ENCODE measurements around the gene CYP46A1. TPM values are rescaled to one million over a fixed set of nuclear protein-coding genes. Genes with fewer than 3 reads are reported as not detected.

The CYP46A1 gene
- total and polyA plus RNA-seq, 2 experiments from 2014 or later: 0.47 to 1.7 TPM

DNA sequence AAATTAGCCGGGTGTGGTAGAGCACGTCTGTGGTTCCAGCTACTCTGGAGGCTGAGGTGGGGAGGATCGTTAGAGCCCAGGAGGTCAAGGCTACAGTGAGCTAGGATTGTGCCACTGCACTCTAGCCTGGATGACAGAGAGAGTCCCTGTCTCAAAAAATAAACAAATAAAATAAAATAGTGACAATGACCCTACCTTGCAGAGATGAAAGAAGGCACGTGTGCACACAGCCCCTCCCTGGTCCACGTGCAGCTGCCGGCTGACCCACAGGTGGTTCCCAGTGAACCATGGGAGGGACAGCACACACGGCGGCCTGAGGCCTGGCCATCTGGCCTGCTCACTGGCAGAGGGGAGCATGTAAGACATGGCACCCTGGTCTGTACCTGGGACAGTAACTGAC lies 34.5 kb upstream of the CYP46A1 start:
- no peak for DNase-seq (ENCODE audit: low spot score)
- Histone ChIP-seq H3K36me3 (replicated peaks; ENCODE audit: insufficient read depth, low read depth) (no peaks in the 10 kb centered on the region), H2AFZ (no peak overlapping the region), H3K4me1 (ENCODE audit: insufficient read depth) (peaks cover 10% of the 10 kb centered on the region), H3K4me2 (no peak overlapping the region), H3K79me2 (no peaks in the 10 kb centered on the region), H4K20me1 (ENCODE audit: insufficient read depth, poor library complexity, severe bottlenecking) (no peaks in the 10 kb centered on the region), H3K4me3 (no peak overlapping the region), H3K27me3 (no peaks in the 10 kb centered on the region), H3K9me3 (ENCODE audit: low read depth) (no peaks in the 10 kb centered on the region), H3K9me2 (replicated peaks; ENCODE audit: insufficient read depth) (no peaks in the 10 kb centered on the region), H3K27ac (no peak overlapping the region)
- 86% methylated on average over 8 of the region's 8 CpGs for WGBS (ENCODE audit: low lambda C conversion rate, missing lambda C conversion rate)
- TF ChIP-seq, protein P1, sequence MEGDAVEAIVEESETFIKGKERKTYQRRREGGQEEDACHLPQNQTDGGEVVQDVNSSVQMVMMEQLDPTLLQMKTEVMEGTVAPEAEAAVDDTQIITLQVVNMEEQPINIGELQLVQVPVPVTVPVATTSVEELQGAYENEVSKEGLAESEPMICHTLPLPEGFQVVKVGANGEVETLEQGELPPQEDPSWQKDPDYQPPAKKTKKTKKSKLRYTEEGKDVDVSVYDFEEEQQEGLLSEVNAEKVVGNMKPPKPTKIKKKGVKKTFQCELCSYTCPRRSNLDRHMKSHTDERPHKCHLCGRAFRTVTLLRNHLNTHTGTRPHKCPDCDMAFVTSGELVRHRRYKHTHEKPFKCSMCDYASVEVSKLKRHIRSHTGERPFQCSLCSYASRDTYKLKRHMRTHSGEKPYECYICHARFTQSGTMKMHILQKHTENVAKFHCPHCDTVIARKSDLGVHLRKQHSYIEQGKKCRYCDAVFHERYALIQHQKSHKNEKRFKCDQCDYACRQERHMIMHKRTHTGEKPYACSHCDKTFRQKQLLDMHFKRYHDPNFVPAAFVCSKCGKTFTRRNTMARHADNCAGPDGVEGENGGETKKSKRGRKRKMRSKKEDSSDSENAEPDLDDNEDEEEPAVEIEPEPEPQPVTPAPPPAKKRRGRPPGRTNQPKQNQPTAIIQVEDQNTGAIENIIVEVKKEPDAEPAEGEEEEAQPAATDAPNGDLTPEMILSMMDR (IDR thresholded peaks at IDR 0.05; ENCODE audit: poor library complexity): no peak
- TF ChIP-seq EZH2phosphoT487 (IDR thresholded peaks at IDR 0.05; ENCODE audit: low read depth, severe bottlenecking, unreplicated experiment): no peak
- TF ChIP-seq EZH2 (IDR thresholded peaks at IDR 0.05; ENCODE audit: borderline replicate concordance): no peak

DNA sequence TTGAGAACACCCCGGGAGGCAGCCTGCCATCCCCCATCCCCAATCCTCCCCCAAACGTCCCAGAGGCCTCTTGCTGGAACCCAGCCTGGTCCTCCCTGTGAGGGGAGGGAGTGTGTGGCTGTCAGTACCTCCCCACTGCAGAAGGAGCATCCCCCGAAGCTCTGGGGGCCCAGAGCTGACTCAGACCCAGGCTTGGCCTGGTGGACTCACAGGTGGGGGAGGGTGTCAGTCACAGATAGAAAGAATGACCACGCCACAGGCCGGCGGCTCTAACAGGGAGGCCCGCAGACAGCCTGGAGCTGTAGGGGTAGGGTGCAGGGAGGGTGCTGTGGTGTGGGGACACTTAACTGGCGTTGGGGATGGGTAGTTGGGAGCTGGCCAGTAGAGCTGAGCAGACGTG lies 33.9 kb upstream of the CYP46A1 start:
- Histone ChIP-seq H3K27me3 (no peaks in the 10 kb centered on the region), H3K9me2 (replicated peaks; ENCODE audit: insufficient read depth) (no peaks in the 10 kb centered on the region), H3K4me3 (no peak overlapping the region), H3K79me2 (no peaks in the 10 kb centered on the region), H3K27ac (no peak overlapping the region), H3K36me3 (replicated peaks; ENCODE audit: insufficient read depth, low read depth) (no peaks in the 10 kb centered on the region), H2AFZ (no peak overlapping the region), H3K4me2 (no peak overlapping the region), H4K20me1 (ENCODE audit: insufficient read depth, poor library complexity, severe bottlenecking) (no peaks in the 10 kb centered on the region), H3K4me1 (ENCODE audit: insufficient read depth) (peaks cover 5% of the 10 kb centered on the region), H3K9me3 (ENCODE audit: low read depth) (no peaks in the 10 kb centered on the region)
- 86% methylated on average over 8 of the region's 9 CpGs for WGBS (ENCODE audit: low lambda C conversion rate, missing lambda C conversion rate)
- no peak for DNase-seq (ENCODE audit: low spot score)
- TF ChIP-seq EZH2phosphoT487 (IDR thresholded peaks at IDR 0.05; ENCODE audit: low read depth, severe bottlenecking, unreplicated experiment) (no peak), EZH2 (IDR thresholded peaks at IDR 0.05; ENCODE audit: borderline replicate concordance) (no peak)
- TF ChIP-seq, protein P1 (IDR thresholded peaks at IDR 0.05; ENCODE audit: poor library complexity): no peak

DNA sequence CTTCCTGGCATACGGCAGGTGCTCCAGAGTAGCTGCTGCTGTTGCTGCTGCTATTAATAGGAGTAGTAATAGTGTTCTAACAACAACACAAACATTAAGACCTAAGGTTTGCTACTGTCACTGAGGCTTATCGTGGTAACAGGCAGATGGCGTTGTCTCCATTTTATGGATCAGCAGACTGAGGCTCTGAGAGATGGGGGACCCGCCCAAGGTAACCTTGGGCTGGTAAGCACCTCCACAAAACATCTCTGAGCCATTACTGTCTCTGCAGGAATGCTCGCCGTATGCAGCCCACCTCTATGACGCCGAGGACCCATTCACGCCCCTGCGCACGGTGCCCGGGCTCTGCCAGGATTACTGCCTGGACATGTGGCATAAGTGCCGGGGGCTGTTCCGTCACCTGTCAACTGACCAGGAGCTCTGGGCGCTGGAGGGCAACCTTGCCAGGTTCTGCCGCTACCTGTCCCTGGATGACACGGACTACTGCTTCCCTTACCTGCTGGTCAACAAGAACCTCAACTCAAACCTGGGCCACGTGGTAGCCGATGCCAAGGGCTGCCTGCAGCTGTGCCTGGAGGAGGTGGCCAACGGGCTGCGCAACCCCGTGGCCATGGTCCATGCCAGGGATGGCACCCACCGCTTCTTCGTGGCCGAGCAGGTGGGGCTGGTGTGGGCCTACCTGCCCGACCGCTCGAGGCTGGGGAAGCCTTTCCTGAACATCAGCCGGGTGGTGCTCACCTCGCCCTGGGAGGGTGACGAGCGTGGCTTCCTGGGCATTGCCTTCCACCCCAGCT lies 31.9 kb upstream of the CYP46A1 start:
- Histone ChIP-seq H3K4me3 (no peak overlapping the region), H2AFZ (no peak overlapping the region), H3K9me3 (ENCODE audit: low read depth) (no peaks in the 10 kb centered on the region), H4K20me1 (ENCODE audit: insufficient read depth, poor library complexity, severe bottlenecking) (no peaks in the 10 kb centered on the region), H3K4me1 (ENCODE audit: insufficient read depth) (no peaks in the 10 kb centered on the region), H3K4me2 (no peak overlapping the region), H3K9me2 (replicated peaks; ENCODE audit: insufficient read depth) (no peaks in the 10 kb centered on the region), H3K79me2 (no peaks in the 10 kb centered on the region), H3K27ac (no peak overlapping the region), H3K36me3 (replicated peaks; ENCODE audit: insufficient read depth, low read depth) (no peaks in the 10 kb centered on the region), H3K27me3 (no peaks in the 10 kb centered on the region)
- TF ChIP-seq EZH2 (IDR thresholded peaks at IDR 0.05; ENCODE audit: borderline replicate concordance): no peak
- TF ChIP-seq EZH2phosphoT487 (IDR thresholded peaks at IDR 0.05; ENCODE audit: low read depth, severe bottlenecking, unreplicated experiment): no peak
- TF ChIP-seq, protein P1 (IDR thresholded peaks at IDR 0.05; ENCODE audit: poor library complexity): no peak
- WGBS (ENCODE audit: low lambda C conversion rate, missing lambda C conversion rate): 95% methylated on average over 32 of the region's 32 CpGs
- no peak for DNase-seq (ENCODE audit: low spot score)

Measured in hepatocyte (in vitro differentiated cells).